Measurements from ENCODE around the gene DIPK1C.

- TF ChIP-seq CTCF (conservative IDR thresholded peaks at IDR 0.05; ENCODE audit: low read length) (no peak), EZH2phosphoT487 (IDR thresholded peaks at IDR 0.05; ENCODE audit: borderline replicate concordance) (no peak)
Measured at GRCh38 chr18:74478880-74479279, 21.8 kb upstream of the DIPK1C start.
